Mammary epithelial cell (primary cell): Measurements from ENCODE around the gene SOX5.

Experiments
- CTCF ChIP-seq, 2 donors: IDR thresholded peaks in 1 of 2; conservative IDR thresholded peaks in 1 of 2; 2 replicates each; pipeline ENCODE4 v1.5.1; 2011 to 2012; ENCODE audit warnings: inconsistent platforms in 2 of 2, low read length in 2 of 2, mild to moderate bottlenecking in 2 of 2, control low read depth in 1 of 2, low read depth in 1 of 2; ENCODE audit not compliant: insufficient read depth in 1 of 2; ENCODE audit errors: extremely low read depth in 1 of 2
- EZH2 ChIP-seq: IDR thresholded peaks from 2 replicates; pipeline ENCODE4 v1.6.1; 2012; ENCODE audit warnings: low read length, inconsistent platforms, borderline replicate concordance

GRCh38 chr12:23536293-23536692 lies 413.2 kb downstream of the SOX5 start:
- no peak for TF ChIP-seq CTCF (conservative IDR thresholded peaks at IDR 0.05 in 1 of 2, IDR thresholded peaks at IDR 0.05 in 1 of 2; ENCODE audit: extremely low read depth in 1 of 2, insufficient read depth in 1 of 2, low read depth in 1 of 2, low read length in 2 of 2)
- no peak for TF ChIP-seq EZH2
